Stimulated activated effector memory CD8-positive, alpha-beta T cell treated with anti-CD3 and anti-CD28 coated beads, Interleukin-12 subunit alpha, Interleukin-12 subunit beta, amount 100 ng/mL, for 72 hours (primary cell): Measurements from ENCODE around the gene ELAVL3.
A peak's percentile ranks its signal among the peaks of the same experiment; 100 is the strongest.
"Not testable (repeated sequence)": the region's sequence is repeated elsewhere in the genome, so short reads cannot be mapped to it uniquely, and the experiment has no call there.

Source experiments
- ATAC-seq: fragments of 150-1000 bp; cut with Tn5 transposase; 2 replicates; pipeline ENCODE4 v1.10.0; 2021
- DNase-seq, 2 donors: peaks; one replicate each; pipeline ENCODE4 v3.0.0; 2021 to 2022; ENCODE audit warnings: low spot score in 2 of 2
- H3K27ac Mint-ChIP-seq: one replicate; pipeline ENCODE4 v1.8.0; 2022; ENCODE audit warnings: mild to moderate bottlenecking, mixed read lengths
- H3K36me3 Mint-ChIP-seq: one replicate; pipeline ENCODE4 v1.8.0; 2022; ENCODE audit warnings: mild to moderate bottlenecking, mixed read lengths
- H3K4me1 Mint-ChIP-seq: one replicate; pipeline ENCODE4 v1.8.0; 2022; ENCODE audit warnings: mixed read lengths
- H3K4me3 Mint-ChIP-seq: one replicate; pipeline ENCODE4 v1.8.0; 2022; ENCODE audit warnings: mild to moderate bottlenecking, mixed read lengths
- H3K9me3 Mint-ChIP-seq: one replicate; pipeline ENCODE4 v1.8.0; 2022; ENCODE audit warnings: mixed read lengths

Gene ELAVL3

DNA sequence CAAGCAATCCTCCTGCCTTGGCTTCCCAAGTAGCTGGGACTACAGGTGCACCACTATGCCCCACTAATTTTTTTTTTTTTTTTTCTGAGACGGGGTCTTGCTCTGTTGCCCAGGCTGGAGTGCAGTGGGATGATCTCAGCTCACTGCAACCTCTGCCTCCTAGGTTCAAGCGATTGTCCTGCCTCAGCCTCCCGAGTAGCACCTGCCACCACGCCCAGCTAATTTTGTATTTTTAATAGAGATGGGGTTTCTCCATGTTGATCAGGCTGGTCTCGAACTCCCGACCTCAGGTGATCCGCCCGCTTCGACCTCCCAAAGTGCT lies 25.7 kb downstream of the ELAVL3 start:
- H3K36me3 Mint-ChIP-seq, H3K27ac Mint-ChIP-seq, ATAC-seq, H3K4me3 Mint-ChIP-seq, H3K9me3 Mint-ChIP-seq, H3K4me1 Mint-ChIP-seq, DNase-seq: not testable (repeated sequence)

DNA sequence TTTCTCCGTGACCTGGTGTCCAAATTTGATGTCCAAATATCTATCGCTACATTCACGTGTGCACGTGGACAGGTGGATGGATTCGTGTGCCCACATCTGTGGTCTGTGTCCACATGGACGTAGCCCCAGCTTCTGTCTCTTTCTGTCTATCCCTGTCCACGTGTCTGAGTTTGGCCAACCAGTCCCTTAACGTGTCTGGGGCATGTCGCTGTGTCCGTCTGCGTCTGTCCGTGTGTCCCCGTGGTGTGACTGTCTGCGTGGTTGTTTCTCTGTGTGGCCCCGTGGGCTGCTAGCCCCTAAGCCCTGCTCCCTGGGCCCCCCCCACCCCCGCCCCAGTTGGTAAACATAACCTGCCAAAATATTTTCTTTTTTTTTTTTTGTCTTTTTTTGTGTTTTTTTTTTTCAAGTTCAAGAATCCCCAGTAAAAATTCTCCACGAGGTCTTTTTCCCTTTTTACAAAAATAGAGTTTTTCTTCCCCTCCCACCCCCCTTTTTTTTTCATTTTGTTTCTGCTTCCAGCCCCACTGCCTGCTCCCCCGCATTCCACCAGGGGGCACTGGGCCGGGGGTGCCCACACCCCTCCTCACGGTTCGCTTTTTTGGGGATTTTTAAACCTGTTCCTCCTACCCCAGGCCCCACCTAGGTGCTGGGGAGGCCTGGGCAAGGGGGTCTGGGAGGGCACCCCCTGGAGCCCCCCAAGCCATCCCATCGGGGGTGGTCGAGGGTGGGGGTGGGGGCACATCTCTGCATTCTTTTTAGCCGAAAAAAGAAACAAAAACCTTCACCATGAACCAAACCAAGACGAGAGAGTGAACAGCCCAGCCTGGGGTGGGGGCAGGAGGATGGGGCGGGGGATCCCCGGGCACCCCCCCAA lies 27.1 kb downstream of the ELAVL3 start:
- H3K9me3 Mint-ChIP-seq, result no peaks in the 10 kb centered on the region
- H3K4me1 Mint-ChIP-seq, result no peaks in the 10 kb centered on the region
- DNase-seq (no peak), ATAC-seq (no peak)
- no peak overlapping the region for H3K4me3 Mint-ChIP-seq
- peaks cover 24% of the 10 kb centered on the region for H3K36me3 Mint-ChIP-seq
- no peak overlapping the region for H3K27ac Mint-ChIP-seq

DNA sequence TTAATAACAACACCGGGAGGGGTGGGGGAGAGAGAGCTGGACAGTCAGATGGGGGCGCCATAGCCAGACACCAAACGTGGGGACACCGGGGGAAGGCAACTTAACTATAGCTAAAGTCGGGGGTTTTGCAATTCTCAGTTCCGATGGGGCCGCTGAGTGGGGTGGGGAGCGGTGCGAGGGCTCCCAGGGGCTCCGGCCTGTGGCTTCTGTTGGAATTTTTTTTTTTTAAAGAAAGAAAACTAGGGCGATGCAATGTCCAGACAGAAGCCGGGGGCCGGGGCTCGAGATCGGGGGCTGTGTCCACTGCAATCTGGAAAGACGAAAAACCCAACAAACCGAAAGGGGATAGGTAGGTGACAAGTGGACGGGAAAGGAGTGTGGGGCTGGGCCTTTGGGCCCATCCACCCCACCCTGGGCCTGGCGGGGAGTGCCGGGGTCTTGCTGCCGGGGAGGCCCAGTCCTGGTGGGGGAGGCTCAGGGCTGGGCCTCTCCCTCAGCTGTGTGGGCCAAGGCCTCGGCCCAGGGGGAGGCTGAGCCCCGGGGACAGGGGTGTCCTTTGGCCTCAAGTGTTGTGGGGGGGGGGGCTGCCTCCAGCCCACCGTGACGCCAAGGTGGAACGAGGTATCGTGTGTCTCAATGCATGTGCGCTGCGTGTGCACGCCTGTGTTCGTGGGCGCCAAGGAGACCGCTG lies 28.1 kb downstream of the ELAVL3 start:
- Mint-ChIP-seq H3K4me3 (no peak overlapping the region), H3K9me3 (no peaks in the 10 kb centered on the region), H3K27ac (no peak overlapping the region)

DNA sequence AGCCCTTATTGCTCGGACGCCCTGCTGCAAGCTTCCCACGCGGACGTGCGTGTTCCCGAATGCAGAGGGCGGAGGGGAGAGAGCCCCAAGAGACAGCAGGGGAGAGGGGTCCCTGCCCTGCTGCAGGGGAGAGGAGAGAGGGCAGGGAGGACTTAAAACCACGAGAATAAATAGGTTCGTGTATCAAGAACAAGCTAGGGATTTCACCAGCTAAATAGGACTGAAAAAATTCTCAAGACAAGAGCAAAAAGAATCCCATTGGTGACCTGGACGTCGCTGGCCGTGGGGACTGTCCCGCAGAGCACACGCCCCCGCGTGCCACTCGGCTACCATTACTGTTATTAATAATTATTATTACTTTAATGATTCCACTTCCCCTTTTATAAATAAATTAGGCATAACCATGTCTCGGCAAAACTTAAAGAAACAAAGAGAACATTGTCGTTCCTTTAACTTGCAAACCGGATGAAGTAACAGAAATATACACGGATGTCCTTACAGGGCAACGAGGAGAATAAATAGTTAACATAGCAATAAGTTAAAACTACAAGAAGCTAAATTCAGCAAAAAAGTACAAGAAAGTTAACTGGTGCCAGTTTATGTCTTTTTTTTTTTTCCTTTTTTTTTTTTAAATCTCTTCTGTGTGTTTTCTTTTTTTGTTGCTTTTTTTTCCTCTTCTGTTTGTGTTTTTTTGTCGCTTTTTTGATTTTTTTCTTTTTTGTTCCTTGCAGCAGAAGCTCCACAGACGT lies 28.8 kb downstream of the ELAVL3 start:
- no peak overlapping the region for H3K4me3 Mint-ChIP-seq

More for the DNA sequence above, 28.1 kb downstream of the ELAVL3 start:
- ATAC-seq (no peak), DNase-seq (no peak)
- H3K4me1 Mint-ChIP-seq, result no peaks in the 10 kb centered on the region
- peaks cover 26% of the 10 kb centered on the region for H3K36me3 Mint-ChIP-seq

DNA sequence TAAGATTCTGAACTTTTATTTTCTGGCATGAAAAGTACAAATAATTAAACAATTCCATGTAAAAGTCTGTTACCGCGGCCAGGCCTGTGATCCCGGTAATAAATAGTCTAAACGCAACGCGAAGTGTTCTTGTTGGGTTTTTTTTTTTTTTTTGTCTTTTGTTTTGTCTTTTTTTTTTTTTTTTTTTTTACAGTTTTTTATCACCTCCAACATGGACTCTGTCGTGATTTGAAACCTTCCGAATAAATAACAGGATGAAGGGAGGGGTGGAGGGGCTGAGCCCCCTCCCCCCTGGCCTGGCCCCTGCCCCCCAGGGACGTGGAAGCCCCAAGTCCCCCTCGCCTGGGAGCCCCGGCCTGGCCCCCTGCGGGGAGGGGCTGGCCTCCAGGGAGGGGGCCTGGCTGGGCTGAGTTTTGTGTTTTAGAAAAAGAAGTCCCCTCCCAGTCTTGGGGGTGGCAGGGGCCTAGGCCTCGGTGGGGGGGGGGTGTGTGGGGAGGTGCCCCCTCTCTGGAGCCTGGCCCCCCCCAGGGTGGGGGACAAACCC lies 29.4 kb downstream of the ELAVL3 start:
- Mint-ChIP-seq H3K27ac (no peak overlapping the region), H3K4me1 (no peaks in the 10 kb centered on the region), H3K36me3 (peaks cover 37% of the 10 kb centered on the region), H3K9me3 (no peaks in the 10 kb centered on the region), H3K4me3 (no peak overlapping the region)
- DNase-seq (no peak), ATAC-seq (no peak)

More for the DNA sequence above, 28.8 kb downstream of the ELAVL3 start:
- ATAC-seq (no peak), DNase-seq (no peak)
- Mint-ChIP-seq H3K4me1 (no peaks in the 10 kb centered on the region), H3K27ac (no peak overlapping the region), H3K9me3 (no peaks in the 10 kb centered on the region), H3K36me3 (peaks cover 31% of the 10 kb centered on the region)

DNA sequence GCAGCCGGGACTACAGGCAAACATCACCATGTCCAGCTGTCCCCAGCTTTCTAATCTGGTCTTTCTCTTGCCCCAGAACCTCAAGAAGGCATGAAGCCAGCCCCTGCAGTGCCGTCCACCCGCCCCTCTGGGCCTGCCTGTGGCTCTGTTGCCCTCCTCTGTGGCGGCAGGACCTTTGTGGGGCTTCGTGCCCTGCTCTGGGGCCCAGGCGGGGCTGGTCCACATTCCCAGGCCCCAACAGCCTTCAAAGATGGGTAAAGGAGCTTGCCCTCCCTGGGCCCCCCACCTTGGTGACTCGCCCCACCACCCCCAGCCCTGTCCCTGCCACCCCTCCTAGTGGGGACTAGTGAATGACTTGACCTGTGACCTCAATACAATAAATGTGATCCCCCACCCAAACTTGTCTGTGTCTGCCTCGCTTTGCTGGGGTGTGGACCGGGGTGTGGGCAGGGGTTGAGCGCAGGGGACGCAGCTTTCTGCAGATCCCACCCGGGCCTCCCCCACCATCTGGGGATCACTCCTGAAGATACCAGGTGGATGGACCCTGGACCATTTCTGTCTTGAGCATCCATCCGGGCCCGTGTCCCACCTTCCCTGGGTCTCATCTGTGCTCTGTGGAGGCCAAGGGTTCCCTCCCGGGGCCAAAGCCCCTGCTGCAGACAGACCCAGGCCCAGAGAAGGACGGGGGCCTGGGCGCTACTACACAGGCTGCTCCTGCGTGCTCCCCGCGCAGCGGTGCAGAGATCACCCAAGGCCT lies 30.1 kb downstream of the ELAVL3 start:
- DNase-seq (no peak), ATAC-seq (no peak)
- no peak overlapping the region for H3K4me3 Mint-ChIP-seq
- peaks cover 41% of the 10 kb centered on the region for H3K36me3 Mint-ChIP-seq
- no peaks in the 10 kb centered on the region for H3K9me3 Mint-ChIP-seq
- H3K4me1 Mint-ChIP-seq, result no peaks in the 10 kb centered on the region
- no peak overlapping the region for H3K27ac Mint-ChIP-seq

DNA sequence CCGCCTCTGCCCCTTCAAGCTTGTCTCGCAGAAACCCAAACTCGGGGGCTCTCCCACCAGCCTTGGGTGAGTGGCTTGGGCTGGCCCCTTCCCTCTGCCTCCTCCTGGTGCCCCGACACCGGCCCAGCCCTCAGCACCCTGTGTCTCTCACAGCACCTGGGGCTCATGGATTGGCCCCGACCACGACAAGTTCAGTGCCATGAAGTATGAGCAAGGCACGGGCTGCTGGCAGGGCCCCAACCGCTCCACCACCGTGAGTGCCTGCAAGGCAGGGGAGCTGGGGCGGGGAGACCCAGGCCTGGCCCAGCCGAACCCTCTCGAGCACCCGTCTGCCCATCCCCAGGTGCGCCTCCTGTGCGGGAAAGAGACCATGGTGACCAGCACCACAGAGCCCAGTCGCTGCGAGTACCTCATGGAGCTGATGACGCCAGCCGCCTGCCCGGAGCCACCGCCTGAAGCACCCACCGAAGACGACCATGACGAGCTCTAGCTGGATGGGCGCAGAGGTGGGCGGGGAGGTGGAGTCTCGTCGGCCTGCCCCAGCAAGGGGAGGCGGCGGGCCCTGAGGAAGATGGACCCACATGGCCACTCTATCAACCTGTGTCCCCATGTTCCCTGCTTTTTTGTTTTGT lies 31.8 kb downstream of the ELAVL3 start:
- Mint-ChIP-seq H3K4me3 (no peak overlapping the region), H3K4me1 (peaks cover 5% of the 10 kb centered on the region), H3K27ac (no peak overlapping the region)

DNA sequence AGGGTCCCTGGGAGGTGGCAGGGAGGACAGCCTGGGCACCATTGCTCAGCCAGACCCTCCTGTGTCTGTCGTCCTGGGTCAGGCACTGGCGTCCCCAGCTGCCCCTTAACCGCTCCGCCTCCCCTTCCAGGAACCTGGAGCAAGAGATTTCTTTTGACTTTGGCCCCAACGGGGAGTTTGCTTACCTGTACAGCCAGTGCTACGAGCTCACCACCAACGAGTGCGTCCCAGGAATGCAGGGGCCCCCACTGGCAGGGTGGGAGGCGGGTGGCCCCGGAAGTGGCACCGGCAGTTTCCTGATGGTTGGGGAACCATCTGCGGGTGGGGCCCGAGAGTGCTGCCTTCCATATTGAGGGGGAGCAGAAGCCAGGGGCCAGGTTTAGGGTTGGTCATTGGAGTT lies 32.4 kb downstream of the ELAVL3 start:
- H3K9me3 Mint-ChIP-seq, result no peaks in the 10 kb centered on the region
- H3K27ac Mint-ChIP-seq, result no peak overlapping the region
- H3K4me1 Mint-ChIP-seq, result peaks cover 5% of the 10 kb centered on the region
- H3K36me3 Mint-ChIP-seq, result peaks cover 60% of the 10 kb centered on the region
- DNase-seq, result no peak
- no peak for ATAC-seq
- H3K4me3 Mint-ChIP-seq, result no peak overlapping the region

More for the DNA sequence above, 31.8 kb downstream of the ELAVL3 start:
- ATAC-seq (no peak), DNase-seq (no peak)
- H3K9me3 Mint-ChIP-seq, result no peaks in the 10 kb centered on the region
- H3K36me3 Mint-ChIP-seq, result peaks cover 54% of the 10 kb centered on the region

DNA sequence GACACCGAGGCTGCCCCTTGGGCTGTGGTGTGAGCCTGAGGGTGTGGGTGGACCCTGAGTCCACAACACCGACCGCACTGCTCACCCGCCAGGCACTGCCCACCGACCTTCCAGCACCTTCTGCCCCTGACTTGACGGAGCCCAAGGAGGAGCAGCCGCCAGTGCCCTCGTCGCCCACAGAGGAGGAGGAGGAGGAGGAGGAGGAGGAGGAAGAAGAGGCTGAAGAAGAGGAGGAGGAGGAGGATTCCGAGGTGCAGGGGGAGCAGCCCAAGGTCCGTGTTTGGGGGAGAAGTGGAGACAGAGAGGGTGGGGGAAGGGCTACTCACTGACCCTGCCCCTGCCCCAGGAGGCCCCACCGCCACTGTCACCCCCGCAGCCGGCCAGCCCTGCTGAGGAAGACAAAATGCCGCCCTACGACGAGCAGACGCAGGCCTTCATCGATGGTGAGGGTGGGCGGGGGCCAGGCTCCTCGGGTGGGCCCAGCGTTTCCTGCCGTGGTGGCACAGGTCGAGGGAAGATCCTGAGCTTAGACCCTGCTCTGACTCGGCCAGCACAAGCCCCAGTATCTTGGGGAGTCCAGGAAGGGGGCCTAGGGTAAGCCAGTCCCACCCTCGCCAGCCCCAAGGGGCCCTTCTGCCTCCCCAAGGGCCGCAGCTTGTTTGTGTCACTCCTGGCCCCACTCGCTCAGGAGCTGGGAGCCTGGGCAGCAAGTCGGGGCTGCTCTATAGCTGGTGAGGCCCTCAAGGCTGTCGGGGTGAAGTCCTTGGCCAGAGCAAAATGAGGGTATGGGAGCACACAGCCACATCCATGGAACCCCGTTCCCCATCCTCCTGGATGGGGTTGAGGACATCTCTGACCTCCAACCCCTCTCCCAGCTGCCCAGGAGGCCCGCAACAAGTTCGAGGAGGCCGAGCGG lies 33.2 kb downstream of the ELAVL3 start:
- H3K27ac Mint-ChIP-seq, result no peak overlapping the region
- ATAC-seq, result no peak
- H3K4me1 Mint-ChIP-seq, result peaks cover 5% of the 10 kb centered on the region
- peaks cover 68% of the 10 kb centered on the region for H3K36me3 Mint-ChIP-seq
- DNase-seq, result no peak
- H3K9me3 Mint-ChIP-seq, result no peaks in the 10 kb centered on the region
- no peak overlapping the region for H3K4me3 Mint-ChIP-seq

DNA sequence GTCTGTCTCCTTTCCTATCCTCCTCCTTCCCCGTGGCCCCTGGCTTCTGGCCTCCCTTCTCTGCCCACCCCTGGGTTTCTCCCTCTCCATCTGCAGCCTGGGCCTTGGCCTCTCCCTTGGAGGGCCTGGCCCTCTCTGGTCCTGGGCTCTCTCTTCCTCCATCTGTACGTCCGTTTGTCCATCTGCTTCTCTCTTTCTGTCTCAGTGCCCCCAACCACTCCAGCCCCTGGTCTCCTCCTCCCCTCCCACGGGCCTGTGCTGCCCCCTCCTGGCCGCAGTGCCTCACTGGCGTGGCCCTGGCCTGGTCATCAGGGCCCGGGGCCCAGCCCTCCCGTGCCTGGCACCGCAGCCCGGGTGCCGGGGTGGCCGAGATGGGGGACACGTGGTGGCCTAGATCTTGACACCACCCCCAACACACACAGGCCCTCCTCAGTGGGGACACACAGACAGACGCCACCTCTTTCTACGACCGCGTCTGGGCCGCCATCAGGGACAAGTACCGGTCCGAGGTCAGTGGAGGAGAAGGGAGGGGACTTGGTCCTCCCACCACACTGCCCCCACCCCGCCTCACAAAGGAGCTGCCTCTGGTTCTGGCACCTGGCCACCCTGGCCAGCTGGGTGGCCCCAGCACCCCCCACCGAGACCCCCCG lies 34.1 kb downstream of the ELAVL3 start:
- DNase-seq, result peak; percentile 39 to 68
- peak; percentile 58 for ATAC-seq
- Mint-ChIP-seq H3K9me3 (no peaks in the 10 kb centered on the region), H3K4me3 (no peak overlapping the region), H3K4me1 (peaks cover 12% of the 10 kb centered on the region), H3K36me3 (peaks cover 76% of the 10 kb centered on the region), H3K27ac (peak overlapping the region; percentile 60)

DNA sequence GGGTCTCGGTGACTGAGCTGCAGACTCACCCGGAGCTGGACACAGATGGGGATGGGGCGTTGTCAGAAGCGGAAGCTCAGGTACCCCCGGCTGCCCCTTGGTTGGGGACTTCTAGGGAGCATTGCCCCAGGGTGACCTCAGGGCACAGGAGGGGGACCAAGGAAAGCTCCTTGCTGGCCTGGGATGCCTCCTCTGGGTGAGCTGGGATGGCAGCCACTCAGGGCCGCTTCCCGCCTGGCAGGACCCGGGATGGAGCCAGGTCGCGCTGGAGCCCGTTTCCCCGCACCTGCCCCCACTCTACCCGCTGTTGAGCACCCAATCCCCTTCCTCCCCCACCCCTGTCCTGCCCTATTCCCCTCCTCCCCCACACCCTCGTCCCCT lies 34.6 kb downstream of the ELAVL3 start:
- H3K9me3 Mint-ChIP-seq, result no peaks in the 10 kb centered on the region
- peak overlapping the region; percentile 60 for H3K27ac Mint-ChIP-seq
- no peak for DNase-seq
- H3K36me3 Mint-ChIP-seq, result peaks cover 82% of the 10 kb centered on the region
- peaks cover 15% of the 10 kb centered on the region for H3K4me1 Mint-ChIP-seq
- ATAC-seq, result no peak
- H3K4me3 Mint-ChIP-seq, result no peak overlapping the region

DNA sequence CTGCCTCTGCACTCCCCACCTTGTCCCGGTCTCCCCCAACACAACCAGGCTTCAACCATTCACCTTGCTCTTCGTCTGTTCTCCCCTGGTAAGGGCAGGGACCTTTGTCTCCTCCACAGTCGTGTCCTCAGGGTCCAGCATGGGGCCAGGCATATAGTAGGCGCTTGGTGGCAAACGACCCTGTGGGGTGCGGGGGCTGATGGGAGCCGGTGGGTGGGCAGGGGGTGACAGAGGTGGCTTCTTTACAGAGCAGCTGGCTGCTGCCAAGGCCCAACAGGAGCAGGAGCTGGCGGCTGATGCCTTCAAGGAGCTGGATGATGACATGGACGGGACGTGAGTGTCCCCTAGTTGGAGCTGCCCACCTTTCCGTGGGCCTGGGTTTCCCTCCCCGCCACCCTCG lies 35.7 kb downstream of the ELAVL3 start:
- Mint-ChIP-seq H3K27ac (peak overlapping the region; percentile 69), H3K9me3 (no peaks in the 10 kb centered on the region), H3K4me1 (peaks cover 21% of the 10 kb centered on the region), H3K36me3 (peaks cover 83% of the 10 kb centered on the region), H3K4me3 (no peak overlapping the region)
- DNase-seq (no peak), ATAC-seq (no peak)

DNA sequence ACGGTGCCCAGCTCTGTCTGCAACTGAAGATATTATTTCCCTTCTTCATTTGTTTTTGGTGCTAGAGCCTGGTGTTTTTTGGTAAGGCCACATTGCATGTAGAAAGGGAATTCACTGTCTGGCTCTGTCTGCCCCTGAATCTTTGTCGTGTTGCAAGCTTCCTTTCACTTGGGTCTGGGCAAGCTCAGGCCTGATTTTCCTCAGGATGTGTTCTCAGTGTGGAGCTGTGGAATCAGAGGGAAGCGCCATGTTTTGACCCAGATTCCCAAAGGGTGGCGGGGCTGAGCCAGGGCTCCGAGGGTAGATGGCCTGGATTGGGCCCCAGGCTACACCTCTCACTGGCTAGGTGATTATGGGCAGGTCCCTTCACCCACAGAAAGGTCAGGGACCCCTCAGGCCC lies 36.8 kb downstream of the ELAVL3 start:
- ATAC-seq, result no peak
- H3K4me1 Mint-ChIP-seq, result peaks cover 21% of the 10 kb centered on the region
- no peaks in the 10 kb centered on the region for H3K9me3 Mint-ChIP-seq
- DNase-seq, result no peak
- H3K27ac Mint-ChIP-seq, result no peak overlapping the region
- peaks cover 83% of the 10 kb centered on the region for H3K36me3 Mint-ChIP-seq
- H3K4me3 Mint-ChIP-seq, result no peak overlapping the region
